ENCODE measurements around the gene EPS15. TPM values are rescaled to one million over a fixed set of nuclear protein-coding genes. Genes with fewer than 3 reads are reported as not detected.
"Not testable (repeated sequence)": the region's sequence is repeated elsewhere in the genome, so short reads cannot be mapped to it uniquely, and the experiment has no call there.

The EPS15 gene
- total and polyA plus RNA-seq, 11 donors, result 19.9 to 80.6 (median 67.8) TPM

DNA sequence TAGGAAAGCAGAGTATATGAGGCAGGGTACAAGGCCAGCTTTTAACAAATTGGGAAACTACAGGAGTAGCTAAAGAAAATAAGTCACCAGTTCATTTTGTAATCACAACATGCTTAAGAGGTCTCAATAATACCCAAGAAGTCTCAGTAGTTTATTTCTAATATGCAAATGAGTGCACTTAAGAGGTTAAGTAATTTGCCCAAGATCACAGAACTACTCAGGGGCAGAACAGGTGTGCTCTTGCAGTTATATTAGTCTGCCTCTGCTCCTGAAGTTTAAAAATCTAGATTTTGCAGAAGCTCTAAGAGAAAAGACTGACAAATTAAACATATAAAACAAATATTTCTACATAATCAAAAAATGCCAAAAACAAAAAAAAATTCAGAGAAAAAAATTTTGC is 6.9 kb downstream of the EPS15 start:
- no peak for TF ChIP-seq POLR2A (IDR thresholded peaks at IDR 0.05)
- no peak for TF ChIP-seq CTCF (IDR thresholded peaks at IDR 0.05)
- ATAC-seq (no peak), DNase-seq (no peak)
- Histone ChIP-seq H3K36me3 (no peaks in the 10 kb centered on the region), H3K4me3 (no peak overlapping the region), H3K27me3 (no peaks in the 10 kb centered on the region), H3K9me3 (no peaks in the 10 kb centered on the region), H3K27ac (no peak overlapping the region), H3K4me1 (peaks cover 9 to 89% (median 65%) of the 10 kb centered on the region in 12 donors)
- intact Hi-C loops (cut with DNase I), result loop anchor here in 4 of 10 donors (10.0 kb wide), 5 partner anchors 87 to 547 kb away; partner anchors contain the start of genes FAF1 (in 1 of the 4), OSBPL9 (in 1 of the 4) and RNF11 (in 1 of the 4)

GRCh38 chr1:51509773-51510172 is 9.3 kb downstream of the EPS15 start:
- intact Hi-C loops (cut with DNase I), result loop anchor here in 4 of 10 donors (10.0 kb wide), 5 partner anchors 85 to 545 kb away; partner anchors contain the start of genes FAF1 (in 1 of the 4), OSBPL9 (in 1 of the 4) and RNF11 (in 1 of the 4)
- TF ChIP-seq POLR2A (IDR thresholded peaks at IDR 0.05) (no peak), CTCF (IDR thresholded peaks at IDR 0.05) (no peak)
- H3K36me3 ChIP-seq, result peaks cover 0 to 3% (median 0%) of the 10 kb centered on the region in 9 donors
- no peak for ATAC-seq
- H3K27me3 ChIP-seq, result no peaks in the 10 kb centered on the region
- H3K9me3 ChIP-seq, result no peaks in the 10 kb centered on the region
- DNase-seq, result no peak
- H3K27ac ChIP-seq, result peak overlapping the region in 1 of 12 donors; percentile 1
- peaks cover 3 to 85% (median 53%) of the 10 kb centered on the region in 12 donors for H3K4me1 ChIP-seq
- H3K4me3 ChIP-seq, result no peak overlapping the region
- 66 to 76% (median 67%) methylated on average over 2 of the region's 2 CpGs for WGBS, 4 donors

DNA sequence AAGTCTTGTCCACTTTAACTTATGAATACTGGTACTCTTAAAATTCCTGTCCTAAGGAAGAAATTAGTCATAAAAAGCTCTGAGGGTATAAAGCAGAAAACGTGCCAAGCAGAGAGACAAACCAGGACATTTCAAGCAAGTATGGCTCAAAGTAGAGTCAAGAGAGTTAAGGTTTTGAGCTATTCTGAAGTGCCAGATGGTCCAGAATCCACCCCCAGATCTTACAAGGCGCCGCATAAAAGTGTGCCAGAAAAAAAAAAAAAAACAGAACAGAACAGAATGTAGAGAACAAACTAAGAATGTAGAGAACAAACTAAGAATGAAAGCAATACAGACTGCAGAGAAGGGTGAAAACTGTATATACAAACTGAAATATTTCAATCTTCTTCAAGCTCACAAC is 12.5 kb downstream of the EPS15 start:
- H3K9me3 ChIP-seq, result no peaks in the 10 kb centered on the region
- DNase-seq (peak in 1 of 5 donors; percentile 17), ATAC-seq (peak; percentile 67 to 87 (median 79))
- H3K27me3 ChIP-seq, result no peaks in the 10 kb centered on the region
- intact Hi-C loops (cut with DNase I), result no loop called here
- peaks cover 0 to 19% (median 8%) of the 10 kb centered on the region in 9 donors for H3K36me3 ChIP-seq
- 21 to 32% (median 27%) methylated on average over 3 of the region's 3 CpGs for WGBS, 4 donors
- peaks cover 0 to 65% (median 32%) of the 10 kb centered on the region in 12 donors for H3K4me1 ChIP-seq
- TF ChIP-seq CTCF (IDR thresholded peaks at IDR 0.05) (no peak), POLR2A (IDR thresholded peaks at IDR 0.05) (no peak)
- peak overlapping the region in 6 of 12 donors; percentile 1 to 39 (median 20) for H3K4me3 ChIP-seq
- H3K27ac ChIP-seq, result peak overlapping the region in 6 of 12 donors; percentile 2 to 25 (median 14)

DNA sequence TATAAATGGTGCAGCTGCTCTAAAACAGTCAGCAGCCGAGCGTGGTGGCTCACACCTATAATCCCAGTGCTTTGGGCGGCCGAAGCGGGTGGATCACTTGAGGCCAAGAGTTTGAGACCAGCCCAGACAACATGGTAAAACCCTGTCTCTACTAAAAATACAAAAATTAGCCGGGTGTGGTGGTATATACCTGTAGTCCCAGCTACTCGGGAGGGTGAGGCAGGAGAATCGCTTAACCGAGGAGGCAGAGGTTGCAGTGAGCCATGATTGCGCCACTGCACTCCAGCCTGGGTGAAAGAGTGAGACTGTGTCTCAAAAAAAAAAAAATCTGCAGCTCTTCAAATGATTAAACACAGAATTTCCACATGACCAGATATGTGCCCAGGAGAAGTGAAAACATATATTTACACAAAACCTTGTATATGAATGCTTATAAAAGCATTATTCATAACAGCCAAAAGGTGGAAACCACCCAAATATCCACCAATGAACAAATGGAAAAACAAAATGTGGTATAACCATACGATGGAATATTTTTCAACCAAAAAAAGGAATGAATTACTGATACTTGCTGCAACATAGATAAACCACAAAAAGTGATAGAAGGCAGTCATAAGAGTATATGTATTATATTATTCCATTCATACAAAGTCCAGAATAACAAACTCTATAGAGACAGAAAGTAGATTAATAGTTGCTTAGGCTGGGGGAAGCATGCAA is 14.1 kb downstream of the EPS15 start:
- no peak for DNase-seq

DNA sequence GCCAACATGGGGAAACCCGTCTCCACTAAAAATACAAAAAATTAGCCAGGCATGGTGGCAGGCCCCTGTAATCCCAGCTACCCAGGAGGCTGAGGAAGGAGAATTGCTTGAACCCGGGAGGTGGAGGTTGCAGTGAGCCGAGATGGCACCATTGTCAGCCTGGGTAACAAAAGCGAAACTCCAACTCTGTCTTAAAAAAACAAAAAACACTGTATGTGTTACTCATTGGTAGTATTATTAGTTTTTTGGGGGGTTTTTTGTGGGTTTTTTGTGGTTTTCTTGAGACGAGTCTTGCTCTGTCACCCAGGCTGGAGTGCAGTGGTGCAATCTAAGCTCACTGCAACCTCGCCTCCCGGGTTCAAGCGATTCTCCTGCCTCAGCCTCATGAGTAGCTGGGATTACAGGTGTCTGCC is 17.8 kb downstream of the EPS15 start:
- Histone ChIP-seq H3K4me1 (peaks cover 0 to 44% (median 8%) of the 10 kb centered on the region in 12 donors), H3K36me3 (peaks cover 0 to 28% (median 8%) of the 10 kb centered on the region in 9 donors)
- ATAC-seq; H3K9me3 ChIP-seq; H3K27me3 ChIP-seq; DNase-seq; intact Hi-C loops (cut with DNase I); H3K4me3 ChIP-seq; H3K27ac ChIP-seq: not testable (repeated sequence)
- WGBS, 4 donors, result 92 to 97% (median 93%) methylated on average over 8 of the region's 8 CpGs

More for the DNA sequence above, 14.1 kb downstream of the EPS15 start:
- Histone ChIP-seq H3K9me3 (no peaks in the 10 kb centered on the region), H3K4me3 (no peak overlapping the region), H3K36me3 (peaks cover 0 to 22% (median 8%) of the 10 kb centered on the region in 9 donors), H3K4me1 (peaks cover 0 to 61% (median 26%) of the 10 kb centered on the region in 12 donors), H3K27ac (no peak overlapping the region), H3K27me3 (no peaks in the 10 kb centered on the region)
- ATAC-seq, result no peak
- 92 to 98% (median 95%) methylated on average over 11 of the region's 11 CpGs for WGBS, 4 donors
- intact Hi-C loops (cut with DNase I), result no loop called here
- no peak for TF ChIP-seq CTCF (IDR thresholded peaks at IDR 0.05)
- no peak for TF ChIP-seq POLR2A (IDR thresholded peaks at IDR 0.05)
